ENCODE measurements around the gene PATZ1.

GRCh38 chr22:31341386-31342088 is 4.6 kb downstream of the PATZ1 start:
- TF ChIP-seq PATZ1 (CRISPR knock-in tag; IDR thresholded peaks at IDR 0.05; ENCODE audit: borderline replicate concordance) (no peak), RARB (CRISPR knock-in tag; IDR thresholded peaks at IDR 0.05) (no peak), ZC3H10 (CRISPR knock-in tag; IDR thresholded peaks at IDR 0.05) (no peak), CSDC2 (CRISPR knock-in tag; IDR thresholded peaks at IDR 0.05) (no peak), BACH2 (CRISPR knock-in tag; IDR thresholded peaks at IDR 0.05; ENCODE audit: borderline replicate concordance) (no peak), ZFP30 (CRISPR knock-in tag; IDR thresholded peaks at IDR 0.05) (no peak), ZFP3 (CRISPR knock-in tag; IDR thresholded peaks at IDR 0.05) (no peak), ZNF8 (CRISPR knock-in tag; IDR thresholded peaks at IDR 0.05) (no peak), TSHZ2 (CRISPR knock-in tag; IDR thresholded peaks at IDR 0.05) (no peak)
